HEK293T (cell line): Measurements from ENCODE around the gene MTIF2.
"Not testable (repeated sequence)": the region's sequence is repeated elsewhere in the genome, so short reads cannot be mapped to it uniquely, and the experiment has no call there.

Experiments
- BHLHE40 ChIP-seq: fragments of 450-650 bp; IDR thresholded peaks from 2 replicates; pipeline ENCODE4 v1.6.1; 2016; ENCODE audit warnings: mild to moderate bottlenecking, moderate library complexity, borderline replicate concordance
- ELF4 ChIP-seq: fragments of 450-650 bp; IDR thresholded peaks from 2 replicates; pipeline ENCODE4 v1.6.1; 2017; ENCODE audit warnings: antibody characterized with exemption
- FOXA1 ChIP-seq: fragments of 450-650 bp; IDR thresholded peaks from 2 replicates; pipeline ENCODE4 v1.6.1; 2016; ENCODE audit warnings: mild to moderate bottlenecking
- FOXK2 ChIP-seq: fragments of 450-650 bp; IDR thresholded peaks from 2 replicates; pipeline ENCODE4 v1.6.1; 2016; ENCODE audit warnings: mild to moderate bottlenecking
- HDGF ChIP-seq: fragments of 450-650 bp; IDR thresholded peaks from 2 replicates; pipeline ENCODE4 v1.6.1; 2017; ENCODE audit warnings: antibody characterized with exemption, borderline replicate concordance
- LEF1 ChIP-seq: fragments of 450-650 bp; IDR thresholded peaks from 2 replicates; pipeline ENCODE4 v1.6.1; 2017; ENCODE audit warnings: mild to moderate bottlenecking, borderline replicate concordance
- NFRKB ChIP-seq: fragments of 450-650 bp; IDR thresholded peaks from 2 replicates; pipeline ENCODE4 v1.6.1; 2016; ENCODE audit warnings: mild to moderate bottlenecking, moderate library complexity
- PKNOX1 ChIP-seq: fragments of 450-650 bp; IDR thresholded peaks from 2 replicates; pipeline ENCODE4 v1.6.1; 2016
- SP1 ChIP-seq: fragments of 450-650 bp; IDR thresholded peaks from 2 replicates; pipeline ENCODE4 v1.6.1; 2017
- TARDBP ChIP-seq: fragments of 450-650 bp; IDR thresholded peaks from 2 replicates; pipeline ENCODE4 v1.6.1; 2016
- ZNF384 ChIP-seq: fragments of 450-650 bp; IDR thresholded peaks from 2 replicates; pipeline ENCODE4 v1.6.1; 2016

GRCh38 chr2:55186837-55187236, 82.2 kb downstream of the MTIF2 start:
- not testable (repeated sequence) for TF ChIP-seq NFRKB, FOXA1, SP1, ZNF384, ELF4, BHLHE40, PKNOX1, FOXK2, LEF1, TARDBP, HDGF
